GM12874 (cell line): Measurements from ENCODE around the gene THRAP3.

Experiments
- TF ChIP-seq, protein P1 (sequence below): IDR thresholded peaks from 2 replicates; pipeline ENCODE4 v1.5.1; 2011; ENCODE audit warnings: low read depth, mild to moderate bottlenecking, control low read depth, low read length, moderate library complexity; ENCODE audit not compliant: insufficient read depth

Gene THRAP3

DNA sequence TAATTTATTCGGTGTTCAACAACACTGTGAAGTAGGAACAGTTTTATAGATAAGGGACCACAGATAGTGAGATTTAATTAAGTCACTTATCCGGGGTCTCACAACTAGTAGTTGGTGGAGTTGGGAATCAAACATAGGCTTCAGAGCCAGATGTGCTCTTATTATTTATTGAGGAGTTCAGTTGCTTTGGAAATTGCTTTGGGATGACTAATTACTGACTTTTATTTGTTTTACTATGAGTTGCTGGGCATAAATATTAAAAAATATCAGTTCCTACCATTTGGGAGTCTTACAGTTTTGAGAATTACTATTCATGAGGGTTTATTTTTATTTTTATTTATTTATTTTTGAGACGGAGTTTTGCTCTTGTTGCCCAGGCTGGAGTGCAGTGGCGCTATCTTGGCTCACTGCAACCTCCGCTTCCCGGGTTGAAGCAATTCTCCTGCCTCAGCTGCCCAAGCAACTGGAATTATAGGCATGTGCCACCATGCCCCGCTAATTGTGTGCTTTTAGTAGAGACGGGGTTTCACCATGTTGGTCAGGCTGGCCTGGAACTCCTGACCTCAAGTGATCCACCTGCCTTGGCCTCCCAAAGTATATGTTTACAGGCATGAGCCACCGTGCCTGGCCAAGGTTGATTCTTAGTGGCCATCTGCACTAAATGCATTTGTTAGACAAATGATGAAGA, 27.7 kb downstream of the THRAP3 start:
- TF ChIP-seq, protein P1, sequence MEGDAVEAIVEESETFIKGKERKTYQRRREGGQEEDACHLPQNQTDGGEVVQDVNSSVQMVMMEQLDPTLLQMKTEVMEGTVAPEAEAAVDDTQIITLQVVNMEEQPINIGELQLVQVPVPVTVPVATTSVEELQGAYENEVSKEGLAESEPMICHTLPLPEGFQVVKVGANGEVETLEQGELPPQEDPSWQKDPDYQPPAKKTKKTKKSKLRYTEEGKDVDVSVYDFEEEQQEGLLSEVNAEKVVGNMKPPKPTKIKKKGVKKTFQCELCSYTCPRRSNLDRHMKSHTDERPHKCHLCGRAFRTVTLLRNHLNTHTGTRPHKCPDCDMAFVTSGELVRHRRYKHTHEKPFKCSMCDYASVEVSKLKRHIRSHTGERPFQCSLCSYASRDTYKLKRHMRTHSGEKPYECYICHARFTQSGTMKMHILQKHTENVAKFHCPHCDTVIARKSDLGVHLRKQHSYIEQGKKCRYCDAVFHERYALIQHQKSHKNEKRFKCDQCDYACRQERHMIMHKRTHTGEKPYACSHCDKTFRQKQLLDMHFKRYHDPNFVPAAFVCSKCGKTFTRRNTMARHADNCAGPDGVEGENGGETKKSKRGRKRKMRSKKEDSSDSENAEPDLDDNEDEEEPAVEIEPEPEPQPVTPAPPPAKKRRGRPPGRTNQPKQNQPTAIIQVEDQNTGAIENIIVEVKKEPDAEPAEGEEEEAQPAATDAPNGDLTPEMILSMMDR, result no peak

DNA sequence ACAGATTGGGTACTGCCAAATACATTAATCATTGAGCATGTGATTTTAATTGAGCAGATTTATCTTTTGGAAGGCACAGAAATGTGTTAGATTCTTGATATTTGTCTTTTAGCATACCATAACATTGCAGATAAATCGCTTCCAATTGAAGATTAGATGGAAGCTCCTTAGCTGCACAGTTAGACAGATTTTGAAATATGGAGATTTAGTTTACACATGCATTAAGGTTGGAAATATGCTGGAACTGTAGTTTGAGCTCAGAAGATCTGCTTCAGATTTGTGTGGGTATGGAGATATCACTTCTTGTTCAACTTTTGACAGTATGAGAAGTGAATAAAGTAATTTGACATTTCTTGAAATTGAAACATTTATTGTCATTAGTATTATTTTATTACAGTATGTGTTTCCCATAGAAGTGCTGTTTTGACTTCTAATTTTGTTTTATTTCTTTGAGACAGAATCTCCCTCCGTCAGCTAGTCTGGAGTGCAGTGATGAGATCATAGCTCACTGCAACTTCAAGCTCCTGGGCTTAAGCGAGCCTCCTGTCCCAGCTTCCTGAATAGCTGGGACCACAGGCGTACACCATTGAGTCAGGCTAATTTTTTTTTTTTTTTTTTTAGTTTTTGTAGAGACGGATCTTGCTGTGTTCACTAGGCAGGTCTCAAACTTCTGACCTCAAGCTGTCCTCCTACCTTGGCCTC, 29.1 kb downstream of the THRAP3 start:
- TF ChIP-seq, protein P1, result no peak

DNA sequence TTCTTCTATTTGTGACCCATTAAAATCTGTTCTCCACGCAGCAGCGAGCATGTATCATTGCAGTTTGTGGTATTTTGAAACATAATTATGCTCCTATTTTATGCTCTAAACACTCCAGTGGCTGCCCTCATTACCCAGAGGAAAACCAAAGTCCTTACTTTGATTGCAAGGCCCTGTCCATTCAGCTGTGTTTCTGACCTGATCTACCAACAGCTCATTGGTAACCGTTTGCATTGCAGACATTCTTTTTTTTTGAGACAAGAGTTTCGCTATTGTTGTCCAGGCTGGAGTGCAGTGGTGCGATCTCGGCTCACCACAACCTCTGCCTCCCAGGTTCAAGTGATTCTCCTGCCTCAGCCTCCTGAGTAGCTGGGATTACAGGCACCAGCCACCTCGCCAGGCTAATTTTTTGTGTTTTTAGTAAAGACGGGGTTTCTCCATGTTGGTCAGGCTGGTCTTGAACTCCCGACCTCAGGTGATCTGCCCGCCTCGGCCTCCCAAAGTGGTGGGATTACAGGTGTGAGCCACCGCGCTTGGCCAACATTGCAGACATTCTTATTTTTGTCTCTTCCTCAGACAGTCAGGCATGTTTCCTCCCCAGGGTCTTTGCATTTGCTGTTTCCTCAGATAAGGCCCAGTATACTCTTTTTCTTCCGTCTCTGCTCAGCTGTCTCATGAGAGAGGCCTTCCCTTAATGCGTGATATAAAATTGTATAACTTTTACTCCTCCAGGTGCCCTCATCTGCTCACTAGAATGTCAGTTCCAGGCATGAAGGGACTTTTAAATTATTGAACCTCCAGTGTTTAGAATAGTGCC, 32.5 kb downstream of the THRAP3 start:
- TF ChIP-seq, protein P1, result no peak

DNA sequence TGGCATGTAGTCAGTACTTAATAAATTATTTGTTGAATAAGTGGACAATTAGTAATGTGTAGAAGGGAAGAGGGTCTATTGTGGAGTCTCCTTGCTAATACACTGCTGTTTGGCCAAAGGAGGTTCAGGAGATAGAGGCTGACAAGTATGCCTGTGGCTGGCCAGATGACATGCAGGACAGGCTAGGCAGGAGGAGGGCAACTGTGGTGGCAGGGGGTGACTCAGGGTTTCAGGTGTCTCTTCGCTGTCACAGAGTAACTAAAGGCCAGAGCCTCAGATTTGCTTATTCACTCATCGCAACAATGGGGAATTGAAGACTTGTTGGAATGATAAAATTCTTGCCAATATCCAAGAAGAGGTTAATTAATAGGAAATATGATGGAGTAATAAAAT, 33.1 kb downstream of the THRAP3 start:
- TF ChIP-seq, protein P1, result no peak

DNA sequence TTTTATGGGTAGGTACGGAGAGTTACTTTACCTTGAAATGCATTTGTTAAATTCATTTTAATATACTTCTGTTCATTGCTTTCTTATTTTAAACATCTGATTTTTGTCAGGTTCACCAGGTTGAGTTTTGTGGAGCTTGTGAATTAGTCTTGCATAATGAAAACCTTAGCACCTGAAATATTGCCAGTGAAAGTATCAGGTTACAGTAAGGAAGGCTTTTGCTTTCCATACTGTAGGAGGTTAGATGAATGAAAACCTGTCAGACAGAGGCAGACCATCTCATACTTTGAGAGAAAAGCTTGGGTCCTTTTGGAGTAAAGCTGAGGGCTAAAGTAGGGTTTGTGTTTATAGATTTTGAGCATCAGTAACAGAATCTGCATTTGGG, 34.7 kb downstream of the THRAP3 start:
- TF ChIP-seq, protein P1, result no peak

DNA sequence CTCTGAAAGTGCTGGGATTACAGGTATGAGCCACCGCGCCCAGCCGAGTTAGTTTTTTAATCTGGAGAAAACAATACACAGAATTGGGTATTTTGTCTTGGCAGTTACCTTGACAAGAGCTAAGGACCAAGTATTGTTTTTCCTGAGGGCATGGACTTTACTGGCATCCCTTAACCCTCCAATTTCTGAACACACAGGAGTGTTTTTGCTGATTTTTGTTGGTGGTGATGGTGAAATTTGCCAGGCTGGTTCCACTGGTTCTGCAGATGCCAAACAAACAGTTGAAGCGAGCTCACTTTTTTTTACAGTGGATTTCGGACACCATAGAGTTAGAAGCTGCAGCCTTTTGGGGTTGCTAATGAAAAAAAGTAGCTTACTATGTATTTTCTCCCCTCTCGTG, 44.7 kb downstream of the THRAP3 start:
- TF ChIP-seq, protein P1, result no peak

DNA sequence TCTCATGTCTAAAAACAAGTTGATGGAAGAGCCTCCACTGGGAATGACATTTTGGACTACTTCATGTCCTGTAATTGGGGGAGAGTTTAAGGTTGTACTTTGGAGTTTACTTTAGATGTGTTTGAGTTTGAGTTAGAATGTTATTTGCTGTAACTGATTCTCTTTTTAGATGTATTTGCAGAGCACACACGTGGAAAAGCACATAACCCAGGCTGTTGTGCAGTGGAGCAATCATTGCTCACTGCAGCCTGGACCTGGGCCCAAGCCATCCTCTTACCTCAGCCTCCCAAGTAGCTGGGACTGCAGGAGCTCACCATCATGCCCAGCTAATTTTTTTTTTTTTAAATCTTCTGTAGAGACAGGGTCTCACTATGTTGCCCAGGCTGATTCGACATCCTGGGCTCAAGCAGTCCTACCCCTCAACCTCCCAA, 45.2 kb downstream of the THRAP3 start:
- TF ChIP-seq, protein P1, result no peak
